SK-N-MC (cell line): ENCODE measurements around the gene GZMA.

ENCODE experiments used
- EZH2 ChIP-seq: fragments of 200-600 bp; sonication (generic); IDR thresholded peaks from one replicate; pipeline ENCODE4 v1.6.1; 2017; ENCODE audit warnings: antibody characterized with exemption
- POLR2AphosphoS5 ChIP-seq: IDR thresholded peaks from 2 replicates; pipeline ENCODE4 v1.6.1; 2012; ENCODE audit warnings: mild to moderate bottlenecking, low read depth, low read length, borderline replicate concordance

DNA sequence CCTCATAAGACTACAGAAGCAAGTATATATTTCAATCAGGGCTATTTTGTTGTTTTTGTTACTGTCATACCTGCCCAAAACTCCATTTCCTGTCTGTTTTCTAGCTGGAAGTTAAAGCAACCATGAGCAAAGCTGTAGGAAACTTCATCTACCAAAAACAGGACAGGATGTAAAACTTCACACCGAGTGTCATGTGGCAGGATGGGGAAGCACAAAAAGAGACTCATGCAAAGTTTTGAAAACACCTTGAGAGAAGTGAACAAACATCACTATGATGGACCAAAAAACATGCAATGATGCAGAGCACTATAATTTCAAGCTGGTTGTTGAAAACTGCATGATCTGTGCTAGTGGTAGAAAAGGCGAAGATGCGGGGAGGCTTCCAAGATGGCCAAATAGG, 6.3 kb upstream of the GZMA start:
- TF ChIP-seq EZH2 (no peak), POLR2AphosphoS5 (no peak)
